GM23248 (cell line): Measurements from ENCODE around the gene TMIE.

Experiments
- EZH2 ChIP-seq: fragments of 200-600 bp; sonication (generic); IDR thresholded peaks from 2 replicates; pipeline ENCODE4 v1.6.1; 2018; ENCODE audit warnings: antibody characterized with exemption, mild to moderate bottlenecking; ENCODE audit not compliant: insufficient read depth, poor library complexity, severe bottlenecking
- EZH2phosphoT487 ChIP-seq: fragments of 200-600 bp; sonication (generic); IDR thresholded peaks from 2 replicates; pipeline ENCODE4 v1.6.1; 2018; ENCODE audit warnings: antibody characterized with exemption, moderate library complexity, mild to moderate bottlenecking, low read depth; ENCODE audit not compliant: insufficient read depth

DNA sequence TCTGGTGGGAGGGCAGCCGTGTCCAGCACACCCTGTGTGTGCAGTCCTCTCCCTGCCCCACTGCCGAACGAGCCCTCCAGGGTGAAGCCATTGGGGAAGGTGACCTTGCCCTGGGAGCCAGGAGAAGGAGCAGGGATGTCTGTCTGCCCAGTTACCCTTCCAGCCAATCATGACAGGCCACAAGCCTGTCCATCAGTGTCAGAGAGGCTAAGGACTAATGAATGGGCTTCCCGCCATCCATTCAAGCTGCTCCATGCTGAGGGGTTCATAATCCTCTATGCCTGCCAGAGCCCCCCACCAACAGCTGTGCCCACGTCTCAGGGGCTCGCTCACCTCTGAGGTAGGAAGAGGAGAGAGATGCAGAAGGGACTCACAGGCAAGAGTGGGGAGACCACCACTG is 22.9 kb upstream of the TMIE start:
- TF ChIP-seq EZH2phosphoT487 (no peak), EZH2 (no peak)
